ENCODE measurements around the gene STK26. TPM values are rescaled to one million over a fixed set of nuclear protein-coding genes. Genes with fewer than 3 reads are reported as not detected.

Gene STK26
- total RNA-seq, 4 donors from 2014 or later: 7.1 to 34.9 (median 11.5) TPM

DNA sequence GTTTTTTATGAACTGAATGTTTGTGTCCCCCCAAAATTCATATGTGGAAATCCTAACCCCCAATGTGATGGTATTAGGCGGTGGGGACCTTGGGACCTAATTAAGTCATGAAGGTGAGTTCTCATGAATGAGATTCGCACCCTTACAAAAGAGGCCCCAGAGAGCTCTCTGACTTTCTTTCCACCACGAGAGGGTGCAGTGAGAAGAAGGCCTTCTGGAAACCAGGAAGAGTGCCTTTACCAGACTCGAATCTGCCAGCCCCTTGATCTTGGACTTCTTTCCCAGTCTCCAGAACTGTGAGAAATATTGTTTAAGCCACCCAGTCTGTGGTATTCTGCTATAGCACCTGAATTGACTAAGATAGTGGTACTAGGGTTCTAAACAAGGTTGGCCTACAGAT, 40.8 kb downstream of the STK26 start:
- DNase-seq (ENCODE audit: low spot score): no peak
- no peak for ATAC-seq (ENCODE audit: low FRiP score)
- TF ChIP-seq, protein P1, sequence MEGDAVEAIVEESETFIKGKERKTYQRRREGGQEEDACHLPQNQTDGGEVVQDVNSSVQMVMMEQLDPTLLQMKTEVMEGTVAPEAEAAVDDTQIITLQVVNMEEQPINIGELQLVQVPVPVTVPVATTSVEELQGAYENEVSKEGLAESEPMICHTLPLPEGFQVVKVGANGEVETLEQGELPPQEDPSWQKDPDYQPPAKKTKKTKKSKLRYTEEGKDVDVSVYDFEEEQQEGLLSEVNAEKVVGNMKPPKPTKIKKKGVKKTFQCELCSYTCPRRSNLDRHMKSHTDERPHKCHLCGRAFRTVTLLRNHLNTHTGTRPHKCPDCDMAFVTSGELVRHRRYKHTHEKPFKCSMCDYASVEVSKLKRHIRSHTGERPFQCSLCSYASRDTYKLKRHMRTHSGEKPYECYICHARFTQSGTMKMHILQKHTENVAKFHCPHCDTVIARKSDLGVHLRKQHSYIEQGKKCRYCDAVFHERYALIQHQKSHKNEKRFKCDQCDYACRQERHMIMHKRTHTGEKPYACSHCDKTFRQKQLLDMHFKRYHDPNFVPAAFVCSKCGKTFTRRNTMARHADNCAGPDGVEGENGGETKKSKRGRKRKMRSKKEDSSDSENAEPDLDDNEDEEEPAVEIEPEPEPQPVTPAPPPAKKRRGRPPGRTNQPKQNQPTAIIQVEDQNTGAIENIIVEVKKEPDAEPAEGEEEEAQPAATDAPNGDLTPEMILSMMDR (IDR thresholded peaks at IDR 0.05): no peak

DNA sequence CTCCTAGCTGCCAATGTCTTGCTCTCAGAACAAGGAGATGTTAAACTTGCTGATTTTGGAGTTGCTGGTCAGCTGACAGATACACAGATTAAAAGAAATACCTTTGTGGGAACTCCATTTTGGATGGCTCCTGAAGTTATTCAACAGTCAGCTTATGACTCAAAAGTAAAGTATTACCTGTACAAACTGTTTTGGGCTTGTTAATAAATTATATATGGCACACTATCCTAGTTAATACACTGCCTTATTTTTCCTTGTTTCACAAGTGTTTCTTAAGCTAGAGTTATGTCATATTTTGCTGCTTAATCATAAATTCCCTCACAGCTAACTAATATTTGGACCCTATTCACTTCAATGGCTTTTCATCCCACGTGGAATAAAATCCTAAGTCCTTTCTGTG, 45.3 kb downstream of the STK26 start:
- DNase-seq (ENCODE audit: low spot score) (no peak), ATAC-seq (ENCODE audit: low FRiP score) (no peak)
- TF ChIP-seq, protein P1 (IDR thresholded peaks at IDR 0.05): no peak

DNA sequence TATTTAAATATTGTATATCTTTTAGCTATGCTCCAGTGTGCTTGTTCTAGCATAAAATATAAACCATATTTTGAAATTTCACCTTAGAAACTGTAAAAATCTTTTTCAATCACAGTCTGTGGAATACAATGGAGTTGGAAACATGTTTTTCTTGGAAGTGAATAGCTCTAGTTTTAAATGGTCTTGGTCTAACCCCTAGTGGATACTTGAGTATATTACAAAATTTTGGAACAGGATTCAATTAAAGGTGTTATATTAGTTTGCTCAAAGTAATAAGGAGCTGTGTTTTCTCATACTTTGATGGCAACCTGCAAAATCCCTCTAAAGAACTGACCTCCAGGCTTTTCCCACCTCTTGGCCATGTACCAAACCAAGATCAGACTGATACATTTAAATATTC, 48.2 kb downstream of the STK26 start:
- TF ChIP-seq, protein P1 (IDR thresholded peaks at IDR 0.05): no peak
- no peak for ATAC-seq (ENCODE audit: low FRiP score)

DNA sequence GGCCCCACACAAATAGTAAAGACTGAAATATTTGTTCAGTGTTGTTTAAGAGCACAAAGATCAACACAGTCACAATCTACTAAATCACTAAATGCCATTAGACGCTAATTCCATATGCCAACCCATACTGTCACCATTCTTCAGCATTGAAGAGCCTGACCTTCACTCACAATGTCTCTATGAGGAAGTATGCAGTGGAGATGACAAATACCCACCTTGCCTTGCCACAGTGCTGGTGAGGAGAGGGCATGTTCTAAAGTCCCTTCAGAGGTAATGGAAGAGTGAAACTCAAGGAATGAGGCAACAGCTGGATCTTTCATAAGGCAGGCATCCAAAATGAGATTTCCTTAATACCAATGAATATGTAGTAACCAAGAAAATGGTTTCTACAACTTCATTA, 54.3 kb downstream of the STK26 start:
- no peak for ATAC-seq (ENCODE audit: low FRiP score)
- TF ChIP-seq, protein P1 (IDR thresholded peaks at IDR 0.05): no peak

More for the DNA sequence above, 48.2 kb downstream of the STK26 start:
- no peak for DNase-seq (ENCODE audit: low spot score)

DNA sequence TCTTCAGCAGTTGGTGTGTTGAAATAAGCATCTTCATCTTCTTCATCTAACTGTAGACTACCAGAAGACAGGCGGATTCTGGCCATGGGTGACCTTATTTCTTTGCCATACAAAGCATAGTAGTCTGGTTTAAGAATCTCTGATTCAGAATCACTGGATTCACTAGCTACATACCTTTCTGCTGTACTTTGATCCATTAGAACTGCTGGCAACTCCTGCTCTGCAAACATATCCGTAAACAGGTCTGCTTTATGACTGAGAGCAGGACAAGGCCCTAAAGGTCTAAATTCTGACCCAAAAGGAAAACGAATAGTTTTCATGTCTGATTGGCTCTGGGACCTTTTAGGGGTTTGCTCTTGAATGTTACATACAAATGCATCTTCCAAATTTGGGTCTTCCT, 54.8 kb downstream of the STK26 start:
- DNase-seq (ENCODE audit: low spot score) (no peak), ATAC-seq (ENCODE audit: low FRiP score) (no peak)
- TF ChIP-seq, protein P1 (IDR thresholded peaks at IDR 0.05): no peak

More for the DNA sequence above, 54.3 kb downstream of the STK26 start:
- DNase-seq (ENCODE audit: low spot score): no peak

DNA sequence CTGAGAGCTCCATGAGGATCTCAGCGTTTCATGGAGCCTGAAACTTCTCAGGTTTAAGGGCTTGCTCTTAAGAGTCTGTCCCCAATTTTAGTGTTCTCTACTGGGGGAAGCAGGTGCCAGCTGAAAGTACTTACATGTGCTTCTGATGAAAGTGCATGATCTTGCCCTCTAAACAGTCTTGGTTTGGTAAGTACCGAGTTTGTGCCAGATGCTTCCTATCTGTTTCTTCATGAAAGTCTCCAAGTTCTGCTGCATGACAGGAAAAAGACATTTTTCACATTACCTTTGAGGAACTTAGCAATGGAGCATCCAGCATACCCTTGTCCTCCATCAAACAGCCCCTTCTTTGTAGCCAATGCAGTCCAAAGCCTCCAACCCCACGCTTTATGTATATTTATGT, 62.7 kb downstream of the STK26 start:
- TF ChIP-seq, protein P1 (IDR thresholded peaks at IDR 0.05): no peak
- no peak for ATAC-seq (ENCODE audit: low FRiP score)

DNA sequence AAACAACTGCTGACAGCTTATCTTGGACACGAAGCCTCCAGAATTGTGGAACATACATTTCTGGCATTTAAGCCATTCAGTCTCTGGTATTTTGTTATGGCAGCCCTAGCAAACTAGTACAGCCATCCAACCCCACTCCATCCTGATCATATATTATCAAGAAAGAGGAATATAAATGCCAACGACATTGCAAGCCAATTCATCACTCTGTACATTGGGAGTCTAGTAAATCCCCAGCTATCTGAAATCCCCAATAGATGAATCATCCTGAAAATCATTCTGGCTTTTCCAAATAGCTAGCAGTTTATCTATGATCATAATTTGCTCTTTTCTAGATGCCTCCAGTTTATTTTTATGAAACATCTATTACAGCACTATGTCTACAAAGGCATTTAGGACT, 63.6 kb downstream of the STK26 start:
- DNase-seq (ENCODE audit: low spot score) (no peak), ATAC-seq (ENCODE audit: low FRiP score) (no peak)
- TF ChIP-seq, protein P1 (IDR thresholded peaks at IDR 0.05): no peak

More for the DNA sequence above, 62.7 kb downstream of the STK26 start:
- no peak for DNase-seq (ENCODE audit: low spot score)
